NCI-H2107 treated with DMSO at 0.1 percent for 48 hours (cell line): ENCODE results near the gene SLC5A8.
"Not testable (repeated sequence)": the region's sequence is repeated elsewhere in the genome, so short reads cannot be mapped to it uniquely, and the experiment has no call there.

Experiments used
- DNase-seq: peaks from one replicate; lab custom pipeline; 2025; ENCODE audit not compliant: unreplicated experiment; lab: John Stamatoyannopoulos, UW

The SLC5A8 gene

GRCh38 chr12:101173197-101173749 lies 36.8 kb downstream of the SLC5A8 start:
- no peak for DNase-seq

GRCh38 chr12:101172316-101172715 lies 37.7 kb downstream of the SLC5A8 start:
- DNase-seq, result no peak

GRCh38 chr12:101168001-101168400 lies 42.0 kb downstream of the SLC5A8 start:
- no peak for DNase-seq

- DNase-seq, result no peak
Observed at GRCh38 chr12:101166866-101167265, 43.2 kb downstream of the SLC5A8 start.

- DNase-seq, result no peak
Observed at GRCh38 chr12:101165319-101165718, 44.7 kb downstream of the SLC5A8 start.

GRCh38 chr12:101145777-101146431 lies 64.1 kb downstream of the SLC5A8 start:
- not testable (repeated sequence) for DNase-seq

- DNase-seq, result no peak
Observed at GRCh38 chr12:101127521-101128219, 82.4 kb downstream of the SLC5A8 start.

- no peak for DNase-seq
Observed at GRCh38 chr12:101117842-101118241, 92.2 kb downstream of the SLC5A8 start.

GRCh38 chr12:101116911-101117310 lies 93.1 kb downstream of the SLC5A8 start:
- DNase-seq, result no peak

- DNase-seq, result no peak
Observed at GRCh38 chr12:101115326-101115725, 94.7 kb downstream of the SLC5A8 start.

GRCh38 chr12:101111441-101111840 lies 98.6 kb downstream of the SLC5A8 start:
- DNase-seq, result no peak

GRCh38 chr12:101110866-101111265 lies 99.2 kb downstream of the SLC5A8 start:
- DNase-seq, result no peak

GRCh38 chr12:101108130-101108529 lies 101.9 kb downstream of the SLC5A8 start:
- DNase-seq, result no peak

GRCh38 chr12:101107032-101107763 lies 102.8 kb downstream of the SLC5A8 start:
- no peak for DNase-seq
